Lower leg skin (tissue), 4 donors: ENCODE data around the gene RIGI. TPM values are rescaled to one million over a fixed set of nuclear protein-coding genes. Genes with fewer than 3 reads are reported as not detected.

ENCODE experiments used
- DNase-seq, 2 donors: peaks; one replicate each; pipeline ENCODE4 v3.0.0-alpha.2; 2019; ENCODE audit warnings: low spot score in 2 of 2
- H3K4me3 ChIP-seq: fragments of 200-600 bp; sonication (generic); 2 replicates; pipeline ENCODE4 v1.5.1; 2017; ENCODE audit warnings: mild to moderate bottlenecking, low read depth; ENCODE audit not compliant: poor library complexity, severe bottlenecking
- CTCF ChIP-seq, 3 donors: fragments of 450-650 bp; IDR thresholded peaks; one replicate each; pipeline ENCODE4 v1.5.1; 2016; ENCODE audit warnings: antibody characterized with exemption in 3 of 3, mild to moderate bottlenecking in 3 of 3, moderate library complexity in 2 of 3
- POLR2A ChIP-seq, 2 donors: fragments of 450-650 bp; IDR thresholded peaks; one replicate each; pipeline ENCODE4 v1.6.1; 2016 to 2017; ENCODE audit warnings: antibody characterized with exemption in 2 of 2, mild to moderate bottlenecking in 1 of 2, moderate library complexity in 1 of 2
- WGBS, 2 donors: methylation state at CpG; one replicate each; pipeline ENCODE4 v1.1.5; 2018; 5-methylcytosine and 5-hydroxymethylcytosine counted together
- intact Hi-C: fragments of 100-400 bp; cut with DNase I; formaldehyde crosslinking; loops from one replicate; pipeline ENCODE4 v1.15.0; 2023; ENCODE audit warnings: low total_unique reads
- total RNA-seq, 4 donors: library from RNA; depleted of rRNA; stranded (reverse); fragments of >200 nt; gene quantifications; one replicate each; pipeline ENCODE4 v1.1.0, GENCODE V29; 2016

RIGI gene
- total RNA-seq, 4 donors from 2014 or later: 5.0 to 12.0 (median 7.1) TPM

- DNase-seq: no peak
- H3K4me3 ChIP-seq: no peak overlapping the region
- intact Hi-C loops: no loop called here
- TF ChIP-seq POLR2A (IDR thresholded peaks at IDR 0.05): no peak
- no peak for TF ChIP-seq CTCF (IDR thresholded peaks at IDR 0.05)
- WGBS, 2 donors: 77 to 87% methylated on average over 4 of the region's 4 CpGs
These were observed 42.7 kb downstream of the RIGI start for GRCh38 chr9:32483343-32483742.

Other genes with a start within 250 kb of the RIGI start
- gene ACO1, start 141.6 kb downstream of the RIGI start, total RNA-seq: 10 to 100 TPM in 3 of 4 donors, 1 to 10 TPM in 1; 9.7 to 23.7 (median 15.5) TPM
- gene SMIM27, start 26.1 kb upstream of the RIGI start, total RNA-seq: 1 to 10 TPM; 4.2 to 9.5 (median 7.0) TPM
- gene TOPORS, start 26.4 kb upstream of the RIGI start, total RNA-seq: 10 to 100 TPM; 18.1 to 21.5 (median 18.3) TPM
- 10 to 100 TPM; 24.5 to 34.5 (median 26.4) TPM for gene NDUFB6, start 47.0 kb upstream of the RIGI start, total RNA-seq
- gene TAF1L, start 109.5 kb upstream of the RIGI start, total RNA-seq: not detected